A204.1 (cell line): ENCODE data around the gene AFG1L.
"Not testable (repeated sequence)": the region's sequence is repeated elsewhere in the genome, so short reads cannot be mapped to it uniquely, and the experiment has no call there.

Experiments used
- FAIRE-seq: peaks from 2 replicates; lab custom pipeline; 2012; peaks lifted over from hg19 to GRCh38; lab: Jason Lieb, UNC

The AFG1L gene

DNA sequence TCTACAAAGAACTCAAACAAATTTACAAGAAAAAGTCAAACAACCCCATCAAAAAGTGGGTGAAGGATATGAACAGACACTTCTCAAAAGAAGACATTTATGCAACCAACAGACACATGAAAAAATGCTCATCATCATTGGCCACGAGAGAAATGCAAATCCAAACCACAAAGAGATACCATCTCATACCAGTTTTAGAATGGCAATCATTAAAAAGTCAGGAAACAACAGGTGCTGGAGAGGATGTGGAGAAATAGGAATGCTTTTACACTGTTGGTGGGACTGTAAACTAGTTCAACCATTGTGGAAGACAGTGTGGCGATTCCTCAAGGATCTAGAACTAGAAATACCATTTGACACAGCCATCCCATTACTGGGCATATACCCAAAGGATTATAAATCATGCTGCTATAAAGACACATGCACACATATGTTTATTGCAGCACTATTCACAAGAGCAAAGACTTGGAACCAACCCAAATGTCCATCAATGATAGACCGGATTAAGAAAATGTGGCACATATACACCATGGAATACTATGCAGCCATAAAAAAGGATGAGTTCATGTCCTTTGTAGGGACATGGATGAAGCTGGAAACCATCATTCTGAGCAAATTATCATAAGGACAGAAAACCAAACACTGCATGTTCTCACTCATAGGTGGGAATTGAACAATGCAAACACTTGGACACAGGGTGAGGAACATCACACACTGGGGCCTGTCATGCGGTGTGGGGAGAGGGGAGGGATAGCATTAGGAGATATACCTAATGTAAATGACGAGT is 121.4 kb downstream of the AFG1L start:
- FAIRE-seq, result not testable (repeated sequence)

DNA sequence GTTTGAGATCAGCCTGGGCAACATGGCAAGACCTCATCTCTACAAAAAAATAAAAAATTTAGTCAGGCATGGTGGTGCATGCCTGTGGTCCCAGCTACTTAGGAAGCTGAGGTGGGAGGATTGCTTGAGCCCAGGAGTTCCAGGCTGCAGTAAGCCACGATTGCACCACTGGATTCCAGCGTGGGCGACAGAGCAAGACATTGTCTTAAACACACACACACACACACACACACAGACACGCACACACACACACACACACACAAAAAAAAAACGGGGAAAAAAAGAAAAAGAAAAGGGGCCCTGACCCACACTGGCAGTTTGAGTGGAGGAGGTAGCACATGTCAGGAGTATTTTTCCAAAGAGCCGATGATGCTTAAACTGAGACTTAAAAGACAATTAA is 122.2 kb downstream of the AFG1L start:
- FAIRE-seq, result no peak

DNA sequence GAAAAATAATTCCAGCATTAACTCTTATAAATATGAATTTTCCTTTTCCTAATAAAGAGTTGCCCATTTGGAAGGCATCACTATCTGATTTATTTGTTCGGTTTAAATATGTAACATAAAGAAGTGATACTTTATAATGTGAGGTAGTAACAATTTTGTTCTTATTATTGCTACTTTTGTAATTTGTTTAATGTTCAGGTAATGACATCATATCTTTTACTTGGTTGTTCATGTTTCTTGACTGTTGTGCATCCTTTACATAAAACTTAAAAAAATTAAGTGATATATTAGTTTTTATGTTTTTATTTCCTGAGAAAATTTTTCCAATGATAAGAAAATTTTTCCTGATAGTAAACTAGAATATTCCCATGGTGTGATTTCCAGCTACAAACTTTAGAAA is 124.6 kb downstream of the AFG1L start:
- peak; percentile 32 for FAIRE-seq

DNA sequence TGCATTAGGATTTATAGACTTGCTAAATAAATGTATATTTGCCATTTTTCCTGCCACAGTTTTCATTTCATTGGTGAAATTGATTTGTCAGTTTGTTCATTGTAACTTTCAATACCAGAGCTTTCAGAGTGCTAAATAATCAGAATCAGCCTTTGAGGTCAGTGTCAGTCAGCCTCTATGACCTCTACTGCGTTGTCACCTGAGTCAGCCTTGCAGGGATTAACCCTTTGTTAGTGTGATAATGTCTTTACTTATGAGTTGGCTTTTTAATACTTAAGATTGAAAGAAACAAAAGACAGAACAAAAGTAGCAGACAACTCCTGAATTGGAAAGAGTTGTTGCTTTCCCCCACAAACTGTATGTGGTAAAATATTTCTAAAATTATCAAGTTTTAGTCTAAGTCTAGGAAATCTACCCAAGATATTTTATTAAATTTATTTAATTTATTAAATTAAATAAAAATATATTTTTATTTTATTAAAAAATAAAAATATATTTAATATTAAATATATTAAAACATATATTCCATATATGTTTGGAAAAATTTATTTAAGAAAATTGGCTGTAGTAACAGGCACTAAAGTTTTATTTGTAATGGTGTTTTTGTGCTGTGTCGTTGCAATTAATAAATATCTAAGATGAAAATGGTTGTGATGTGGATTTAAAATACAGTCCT is 125.2 kb downstream of the AFG1L start:
- peak; percentile 96 for FAIRE-seq

DNA sequence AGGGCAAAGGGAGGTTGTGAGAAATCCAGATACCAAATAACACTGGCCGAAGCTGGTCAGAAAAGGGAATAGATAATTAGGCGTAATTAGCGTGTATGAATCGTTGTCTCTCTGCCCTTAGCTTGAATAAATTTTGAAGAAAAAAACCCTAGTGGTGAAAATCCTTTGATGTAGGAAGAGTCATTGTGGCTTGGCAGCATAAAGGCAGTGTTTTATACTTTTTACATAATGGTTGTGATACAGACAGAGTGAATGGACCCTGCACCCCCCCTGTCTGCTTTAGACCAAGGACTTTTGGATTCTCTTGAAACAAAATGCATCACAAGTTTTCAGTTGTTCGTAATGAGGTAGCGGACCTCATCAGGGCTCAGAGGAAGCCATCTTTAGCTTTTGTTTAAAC is 126.5 kb downstream of the AFG1L start:
- FAIRE-seq, result no peak

DNA sequence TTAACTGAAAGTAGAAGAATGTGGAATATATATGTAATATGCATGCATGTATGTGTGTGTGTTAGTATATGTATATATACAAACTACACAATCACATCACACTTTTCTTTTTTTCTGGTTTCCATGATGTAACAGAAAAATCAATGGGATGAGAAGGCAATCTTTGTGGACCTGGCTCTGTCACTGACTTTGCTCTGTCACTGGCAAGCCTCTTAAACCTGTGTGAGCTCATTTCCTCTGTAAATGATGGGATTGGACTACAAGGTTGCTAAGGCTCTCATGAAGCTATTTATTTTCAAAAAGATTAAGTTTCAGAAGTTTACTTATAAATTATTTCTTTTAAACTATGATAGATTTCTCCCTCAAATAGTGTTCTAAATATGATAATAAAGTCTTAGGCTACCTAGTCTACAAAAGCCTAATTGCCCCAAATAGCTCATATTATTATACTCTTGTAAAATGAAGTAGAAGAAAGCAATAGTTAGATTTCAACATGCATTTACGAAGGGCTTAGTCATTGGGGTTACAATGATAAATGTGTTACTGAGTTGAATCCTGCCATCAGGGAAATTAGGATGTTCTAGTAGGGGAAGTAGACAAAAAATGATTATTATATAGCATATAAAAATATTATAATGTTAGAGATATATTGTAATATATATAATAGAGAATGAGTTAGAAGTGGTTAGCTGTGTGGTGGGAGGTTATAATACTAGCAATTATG is 129.3 kb downstream of the AFG1L start:
- no peak for FAIRE-seq

DNA sequence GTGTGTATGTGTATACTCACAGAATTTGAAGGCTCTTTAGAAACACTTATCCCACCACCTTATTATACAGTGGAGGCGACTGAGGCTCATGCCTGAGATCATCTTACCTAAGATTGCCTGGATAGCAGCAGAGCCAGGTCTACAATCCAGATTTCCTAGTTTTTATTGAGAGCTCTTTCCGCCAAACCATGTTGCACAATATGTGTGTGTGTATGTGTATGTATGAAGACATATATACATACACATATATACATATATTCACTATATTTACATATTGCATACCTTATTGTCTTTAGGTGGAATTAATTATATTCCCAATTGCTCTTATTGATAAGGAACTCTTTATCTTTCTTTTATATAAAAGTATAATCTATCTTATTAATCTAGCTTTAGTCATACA is 130.6 kb downstream of the AFG1L start:
- peak; percentile 39 for FAIRE-seq

DNA sequence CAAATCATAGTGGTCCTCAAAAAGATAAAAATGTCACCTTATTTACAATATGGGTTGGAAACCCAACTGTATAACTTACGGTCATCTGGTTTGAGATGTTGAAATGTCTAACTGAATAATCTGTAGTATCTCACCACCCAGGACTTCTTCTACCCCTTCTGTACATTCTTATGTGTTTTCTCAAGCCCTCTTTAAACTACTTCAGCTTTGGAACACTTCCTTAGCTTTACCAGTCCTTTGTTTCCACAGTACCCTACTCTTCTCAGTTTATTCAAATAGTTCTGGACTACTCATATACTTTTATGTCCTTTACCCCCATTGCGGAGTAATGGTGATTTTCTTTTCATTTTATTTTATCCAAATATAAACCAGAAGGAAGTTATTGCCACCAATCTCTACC is 137.3 kb downstream of the AFG1L start:
- no peak for FAIRE-seq

DNA sequence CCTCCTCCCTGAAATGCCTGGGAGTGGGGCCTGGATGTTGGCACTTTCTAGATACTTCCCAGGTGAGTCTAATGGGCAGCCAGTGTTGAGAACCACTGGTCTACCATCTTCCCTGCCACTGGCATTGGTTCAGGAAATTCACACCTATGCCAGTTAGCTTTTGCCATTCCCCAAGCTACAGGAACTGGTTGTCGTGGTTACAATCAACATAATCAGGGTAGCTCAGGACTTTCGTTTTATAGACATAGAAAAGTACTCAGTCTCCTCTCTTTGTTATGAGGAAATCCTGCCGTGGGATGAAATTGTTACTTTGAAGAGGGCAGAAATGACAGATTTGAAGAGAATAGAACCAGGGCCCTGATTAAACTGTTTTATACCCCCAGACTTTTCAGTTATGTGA is 137.9 kb downstream of the AFG1L start:
- FAIRE-seq, result no peak

DNA sequence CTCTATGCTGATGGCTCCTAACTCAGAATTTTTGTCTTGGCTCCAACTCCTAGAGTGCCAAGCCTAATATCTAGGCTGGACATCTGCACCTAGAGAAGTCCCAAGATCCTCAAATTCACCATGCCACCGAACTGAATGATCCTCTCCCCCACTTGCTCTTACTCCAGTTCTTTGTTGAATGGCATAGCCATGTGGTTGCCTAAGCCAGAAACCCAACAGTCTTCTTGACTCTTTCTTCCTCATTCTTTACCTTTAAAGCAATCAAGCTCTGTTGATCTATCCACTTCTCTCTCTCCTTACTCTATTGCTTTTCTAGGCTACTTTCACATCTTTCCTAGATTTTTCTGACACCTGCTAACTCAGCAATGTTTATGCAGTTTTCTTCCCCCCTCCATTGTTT is 139.4 kb downstream of the AFG1L start:
- no peak for FAIRE-seq

DNA sequence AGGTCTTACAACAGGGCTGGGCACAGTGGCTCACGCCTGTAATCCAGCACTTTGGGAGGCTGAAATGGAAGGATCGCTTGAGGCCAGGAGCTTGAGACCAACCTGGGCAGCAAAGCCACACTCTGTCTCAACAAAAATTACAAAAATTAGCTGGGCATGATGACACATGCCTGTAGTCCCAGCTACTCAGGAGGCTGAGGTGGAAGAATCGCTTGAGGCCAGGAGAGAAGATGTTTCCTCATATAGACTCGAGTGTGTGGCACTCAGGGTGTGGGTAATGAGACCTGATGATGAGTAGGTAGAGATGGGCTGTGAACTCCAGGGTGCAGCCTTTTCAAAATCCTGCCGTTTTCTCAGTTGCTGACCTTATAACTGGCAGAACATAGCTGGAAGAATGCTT is 140.5 kb downstream of the AFG1L start:
- no peak for FAIRE-seq

DNA sequence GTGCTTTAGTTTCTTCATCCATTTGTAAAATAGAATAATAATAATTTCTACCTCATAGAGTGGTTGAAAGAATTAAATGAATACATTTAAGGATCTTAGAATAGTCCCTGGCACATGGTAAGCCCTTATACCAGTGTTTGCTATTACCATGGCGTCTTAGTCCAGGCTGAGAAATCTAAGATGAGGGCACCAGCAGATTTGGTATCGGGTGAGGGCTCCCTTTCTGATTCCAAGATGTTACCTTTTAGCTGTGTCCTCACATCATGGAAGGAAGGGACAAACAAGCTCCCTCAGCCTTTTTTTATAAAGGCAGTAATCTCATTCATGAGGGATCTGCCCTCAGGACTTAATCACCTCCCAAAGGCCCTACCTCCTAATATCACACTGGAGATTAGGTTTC is 141.9 kb downstream of the AFG1L start:
- no peak for FAIRE-seq

DNA sequence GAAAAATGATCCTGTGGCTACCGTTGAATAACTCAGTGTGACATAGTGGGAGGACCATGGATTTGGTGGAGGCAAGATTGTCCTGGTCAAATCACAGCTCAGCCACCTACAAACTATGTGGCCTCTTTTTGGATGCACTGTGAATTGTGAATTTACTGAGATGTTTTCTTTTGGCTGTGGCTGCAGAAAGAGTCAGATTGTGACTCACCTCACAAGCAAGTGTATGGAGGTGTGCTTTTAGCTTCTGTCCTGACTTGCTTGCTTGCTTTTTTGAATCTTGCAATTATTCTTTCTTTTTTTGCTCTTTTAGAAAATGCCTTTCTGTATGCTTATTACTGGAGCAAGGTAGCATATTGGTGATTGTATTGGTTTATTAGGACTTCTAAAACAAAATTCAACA is 143.0 kb downstream of the AFG1L start:
- FAIRE-seq, result no peak

DNA sequence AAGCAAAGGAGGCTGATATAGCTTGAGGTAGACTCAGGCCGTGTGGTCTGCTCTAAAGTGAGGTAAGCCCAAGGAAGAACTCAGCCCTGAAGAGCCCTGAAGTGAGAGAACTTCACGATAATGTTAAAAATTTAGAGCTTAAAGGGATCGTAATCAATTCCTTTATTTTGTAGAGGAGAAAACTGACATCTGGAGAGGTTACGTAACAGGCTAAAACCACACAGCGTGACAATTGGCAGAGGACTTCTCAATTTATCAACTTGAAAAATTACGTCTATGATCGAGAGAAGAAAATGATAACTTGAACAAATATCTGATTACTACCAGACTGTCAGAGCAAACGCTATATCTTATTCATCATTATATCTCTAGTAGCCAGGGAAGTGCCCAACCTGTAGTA is 144.1 kb downstream of the AFG1L start:
- FAIRE-seq, result no peak

DNA sequence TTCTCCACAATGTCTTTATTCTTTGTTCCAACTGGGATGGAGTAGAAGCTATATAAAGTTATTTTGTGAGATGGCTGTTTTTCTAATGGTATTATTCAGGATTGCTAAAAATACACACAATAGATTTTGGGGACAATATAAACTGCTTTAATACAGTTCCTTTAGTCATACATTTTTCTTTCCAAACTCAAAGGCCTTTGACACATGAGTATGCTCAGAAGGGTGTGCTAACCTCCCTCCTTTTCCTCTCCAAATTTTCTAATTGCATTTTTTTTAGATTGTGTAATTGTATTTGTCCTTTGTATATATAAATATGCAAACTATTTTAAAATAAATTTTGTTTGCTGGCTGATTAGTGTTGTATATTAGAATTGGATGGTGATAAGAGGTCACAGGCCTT is 146.3 kb downstream of the AFG1L start:
- FAIRE-seq, result no peak

DNA sequence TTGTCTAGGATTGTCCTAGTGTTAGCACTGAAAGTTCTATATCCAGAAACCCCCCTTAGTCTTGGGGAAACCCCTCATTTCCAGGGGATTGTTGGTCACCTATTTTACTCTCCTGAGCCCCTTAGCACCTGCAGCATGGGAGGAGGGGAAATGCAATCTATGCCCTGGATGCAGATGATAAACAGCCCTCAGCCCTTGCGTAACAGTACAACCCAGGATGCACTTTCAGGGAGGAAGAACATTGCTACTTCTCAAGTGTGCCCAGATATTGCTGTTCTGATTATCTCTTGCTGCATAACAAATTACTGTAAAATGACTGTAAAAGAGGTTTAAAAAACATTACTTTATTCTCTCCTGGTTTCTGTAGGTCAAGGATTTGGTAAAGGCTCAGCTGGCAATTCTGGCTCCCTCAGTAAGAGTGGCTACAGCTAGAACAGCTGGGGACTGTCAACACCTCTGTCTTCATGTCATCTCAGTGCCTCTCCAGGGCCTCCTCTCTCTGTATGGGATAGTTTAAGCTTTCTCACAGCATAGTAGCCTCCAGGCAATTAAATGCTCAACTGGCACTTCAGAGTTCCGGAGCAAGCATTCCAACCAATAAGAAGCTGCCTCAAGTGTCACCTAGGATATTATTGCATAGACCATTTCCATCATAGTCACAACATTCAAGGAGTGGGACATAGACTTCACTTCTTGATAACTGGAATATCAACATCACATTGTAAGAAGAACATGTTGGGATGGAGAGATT is 148.1 kb downstream of the AFG1L start:
- no peak for FAIRE-seq

DNA sequence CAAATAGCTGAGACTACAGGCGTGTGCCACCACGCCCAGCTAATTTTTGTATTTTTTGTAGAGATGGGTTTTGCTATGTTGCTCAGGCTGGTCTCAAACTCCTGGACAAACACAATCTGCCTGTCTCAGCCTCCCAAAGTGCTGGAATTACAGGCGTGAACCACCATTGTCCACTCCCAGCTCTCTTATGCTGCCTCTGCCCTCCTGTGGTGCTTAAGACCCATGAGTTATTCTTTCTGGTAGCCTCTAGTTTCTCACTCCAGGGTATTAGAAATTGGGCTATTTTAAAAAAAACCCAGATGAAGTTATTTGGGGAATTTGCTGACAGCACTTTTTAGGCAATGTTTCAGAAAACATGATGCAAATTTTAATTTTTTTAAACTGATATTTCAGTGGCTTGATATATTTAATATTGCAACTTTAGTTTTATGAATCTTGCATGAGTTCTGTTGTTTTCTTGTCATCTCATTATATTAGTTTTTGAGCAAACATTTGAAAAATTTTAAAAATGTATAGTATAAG is 151.8 kb downstream of the AFG1L start:
- peak; percentile 16 for FAIRE-seq

DNA sequence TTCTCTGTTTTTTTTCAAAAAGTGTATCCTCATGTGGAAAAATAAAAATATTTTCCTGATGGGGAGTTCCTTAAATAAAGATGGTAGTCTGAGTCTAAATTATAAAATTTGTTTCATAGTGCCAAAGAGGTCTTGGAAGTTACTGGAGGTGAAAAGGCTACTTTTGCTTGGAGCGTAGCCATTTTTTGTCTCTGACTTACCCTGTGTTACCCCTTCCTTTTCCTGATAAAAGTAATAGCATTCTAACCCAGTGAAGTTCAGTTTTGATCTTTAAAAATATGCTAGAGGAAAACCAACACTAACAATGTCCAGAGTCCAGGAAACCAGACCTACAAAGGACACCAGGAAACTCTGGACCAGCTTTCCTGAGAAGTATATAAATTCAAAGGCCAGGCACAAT is 153.6 kb downstream of the AFG1L start:
- FAIRE-seq, result no peak

DNA sequence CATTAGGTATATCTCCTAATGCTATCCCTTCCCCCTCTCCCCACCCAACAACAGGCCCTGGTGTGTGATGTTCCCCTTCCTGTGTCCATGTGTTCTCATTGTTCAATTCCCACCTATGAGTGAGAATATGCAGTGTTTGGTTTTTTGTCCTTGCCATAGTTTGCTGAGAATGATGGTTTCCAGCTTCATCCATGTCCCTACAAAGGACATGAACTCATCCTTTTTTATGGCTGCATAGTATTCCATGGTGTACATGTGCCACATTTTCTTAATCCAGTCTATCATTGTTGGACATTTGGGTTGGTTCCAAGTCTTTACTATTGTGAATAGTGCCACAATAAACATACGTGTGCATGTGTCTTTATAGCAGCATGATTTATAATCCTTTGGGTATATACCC is 154.9 kb downstream of the AFG1L start:
- FAIRE-seq, result not testable (repeated sequence)

DNA sequence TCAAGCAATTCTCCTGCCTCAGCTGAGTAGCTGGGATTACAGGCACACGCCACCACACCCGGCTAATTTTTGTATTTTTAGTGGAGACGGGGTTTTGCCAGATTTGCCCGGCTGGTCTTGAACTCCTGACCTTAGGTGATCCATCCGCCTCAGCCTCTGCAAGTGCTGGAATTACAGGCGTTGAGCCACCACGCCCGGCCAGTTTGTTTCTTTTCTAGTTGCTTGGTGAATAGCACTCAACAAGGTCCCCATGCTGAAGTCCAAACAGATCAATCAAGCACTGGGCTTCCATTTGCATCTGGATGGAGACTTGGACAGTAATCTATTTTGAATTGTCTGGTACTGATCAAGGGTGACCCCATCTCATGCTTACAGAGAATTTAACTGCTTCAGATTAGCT is 157.0 kb downstream of the AFG1L start:
- no peak for FAIRE-seq

DNA sequence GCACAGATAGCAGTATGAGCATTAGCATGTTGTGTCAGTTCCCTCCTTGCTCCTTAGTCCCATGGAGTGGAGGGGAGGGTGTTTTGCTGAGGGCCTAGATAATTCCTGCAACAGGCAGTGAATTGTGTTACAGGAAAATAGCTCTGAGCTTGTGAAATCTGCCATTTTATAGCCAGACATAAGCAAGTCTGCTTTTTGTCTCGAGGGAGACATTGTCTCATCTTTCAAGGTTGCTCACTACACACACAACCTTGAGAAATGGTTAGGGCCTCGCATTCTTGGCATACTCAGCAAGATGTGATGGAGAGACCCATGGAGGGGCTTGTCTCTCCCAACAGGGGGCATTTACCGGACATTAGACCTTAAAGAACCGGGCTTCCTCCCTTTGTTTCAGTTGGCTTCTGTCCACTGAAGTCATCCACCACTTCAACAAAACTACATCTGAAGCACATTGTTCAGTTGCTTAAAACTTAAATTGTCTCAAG is 157.9 kb downstream of the AFG1L start:
- FAIRE-seq, result no peak

DNA sequence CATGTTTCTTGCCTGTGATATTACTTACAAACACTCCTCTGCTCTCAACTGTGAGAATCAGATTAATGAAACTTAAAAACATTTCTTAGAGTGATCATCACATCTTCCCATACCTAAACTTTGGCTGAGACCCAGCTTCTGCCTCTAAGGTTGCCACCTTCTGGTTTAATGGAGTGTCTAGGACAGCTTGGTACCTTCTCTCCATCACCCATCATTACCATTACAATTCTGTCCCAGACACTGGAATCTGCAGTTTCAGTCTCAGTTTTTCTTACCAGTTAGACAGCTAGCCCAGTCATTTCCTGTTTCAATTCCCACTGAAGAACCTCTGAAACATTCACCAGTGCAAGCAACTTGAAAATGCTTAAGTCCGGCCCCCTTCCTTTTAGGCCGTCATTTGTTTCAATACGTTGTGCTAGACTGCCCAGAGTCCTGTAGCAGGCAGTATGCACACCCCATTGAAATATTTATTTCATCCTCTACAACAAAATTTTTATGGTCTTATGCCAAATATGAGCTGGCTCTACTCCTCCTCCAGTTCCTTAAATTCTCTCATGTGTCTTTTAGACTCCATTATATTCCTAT is 158.8 kb downstream of the AFG1L start:
- no peak for FAIRE-seq
